Hepatocyte (in vitro differentiated cells): ENCODE measurements around the gene RIOX2. TPM values are rescaled to one million over a fixed set of nuclear protein-coding genes. Genes with fewer than 3 reads are reported as not detected.

ENCODE experiments used
- DNase-seq: peaks from one replicate; pipeline ENCODE4 v3.0.0-alpha.2; 2016; ENCODE audit warnings: low spot score
- H2AFZ ChIP-seq: fragments of 200-600 bp; sonication (generic); 2 replicates; pipeline ENCODE4 v1.6.0; 2016; ENCODE audit warnings: antibody characterized with exemption, mild to moderate bottlenecking
- H3K27ac ChIP-seq: fragments of 200-600 bp; sonication (generic); 2 replicates; pipeline ENCODE4 v1.5.1; 2016; ENCODE audit warnings: mild to moderate bottlenecking
- H3K27me3 ChIP-seq: fragments of 200-600 bp; sonication (generic); 2 replicates; pipeline ENCODE4 v1.6.1; 2016
- H3K36me3 ChIP-seq: fragments of 200-600 bp; sonication (generic); replicated peaks from 2 replicates; pipeline ENCODE4 v1.5.1; 2016; ENCODE audit warnings: low read depth; ENCODE audit not compliant: insufficient read depth
- H3K4me1 ChIP-seq: fragments of 200-600 bp; sonication (generic); 2 replicates; pipeline ENCODE4 v1.5.1; 2016; ENCODE audit warnings: mild to moderate bottlenecking, moderate library complexity; ENCODE audit not compliant: insufficient read depth
- H3K4me2 ChIP-seq: fragments of 200-600 bp; sonication (generic); 2 replicates; pipeline ENCODE4 v1.6.0; 2016
- H3K4me3 ChIP-seq: fragments of 200-600 bp; sonication (generic); 2 replicates; pipeline ENCODE4 v1.5.1; 2016; ENCODE audit warnings: mild to moderate bottlenecking
- H3K79me2 ChIP-seq: fragments of 200-600 bp; sonication (generic); 2 replicates; pipeline ENCODE4 v1.6.0; 2017; ENCODE audit warnings: mild to moderate bottlenecking
- H3K9me2 ChIP-seq: fragments of 200-600 bp; sonication (generic); replicated peaks from 2 replicates; pipeline ENCODE4 v1.6.0; 2017; ENCODE audit warnings: mild to moderate bottlenecking; ENCODE audit not compliant: insufficient read depth
- H3K9me3 ChIP-seq: fragments of 200-600 bp; sonication (generic); 2 replicates; pipeline ENCODE4 v1.5.1; 2016; ENCODE audit warnings: low read depth, mild to moderate bottlenecking
- H4K20me1 ChIP-seq: fragments of 200-600 bp; sonication (generic); 2 replicates; pipeline ENCODE4 v1.6.0; 2016; ENCODE audit warnings: mild to moderate bottlenecking; ENCODE audit not compliant: insufficient read depth, poor library complexity, severe bottlenecking
- CTCF ChIP-seq: fragments of 200-600 bp; sonication (generic); IDR thresholded peaks from 2 replicates; pipeline ENCODE4 v1.5.1; 2016; ENCODE audit warnings: antibody characterized with exemption, mild to moderate bottlenecking; ENCODE audit not compliant: poor library complexity
- EZH2 ChIP-seq: fragments of 200-600 bp; sonication (generic); IDR thresholded peaks from 2 replicates; pipeline ENCODE4 v1.6.1; 2016; ENCODE audit warnings: antibody characterized with exemption, mild to moderate bottlenecking, borderline replicate concordance
- EZH2phosphoT487 ChIP-seq: fragments of 200-600 bp; sonication (generic); IDR thresholded peaks from one replicate; pipeline ENCODE4 v1.6.1; 2018; ENCODE audit warnings: antibody characterized with exemption, mild to moderate bottlenecking, low read depth, moderate library complexity; ENCODE audit not compliant: unreplicated experiment, severe bottlenecking
- WGBS: methylation state at CpG from one replicate; pipeline ENCODE4 v1.1.6; 2016; ENCODE audit warnings: low lambda C conversion rate; ENCODE audit errors: missing lambda C conversion rate; 5-methylcytosine and 5-hydroxymethylcytosine counted together
- polyA plus RNA-seq: library from polyadenylated mRNA; unstranded; fragments of >200 nt; fragmentation: Nextera tagmentation; extraction: Ambion mirVana; gene quantifications from 2 replicates; pipeline ENCODE4 v1.2.1, GENCODE V29; 2016
- total RNA-seq: library from RNA; depleted of rRNA; stranded (reverse); fragments of >200 nt; gene quantifications from 2 replicates; pipeline ENCODE4 v1.2.3, GENCODE V29; 2014

RIOX2 gene
- total and polyA plus RNA-seq, 2 experiments from 2014 or later = 15.5 to 26.2 TPM

- TF ChIP-seq CTCF (no peak), EZH2 (no peak), EZH2phosphoT487 (no peak)
- H3K36me3 ChIP-seq = no peaks in the 10 kb centered on the region
- no peaks in the 10 kb centered on the region for H3K9me2 ChIP-seq
- no peak overlapping the region for H3K4me3 ChIP-seq
- WGBS = 90% methylated on average over 3 of the region's 3 CpGs
- no peak overlapping the region for H2AFZ ChIP-seq
- H3K27ac ChIP-seq = no peak overlapping the region
- H3K9me3 ChIP-seq = no peaks in the 10 kb centered on the region
- no peak for DNase-seq
- no peaks in the 10 kb centered on the region for H4K20me1 ChIP-seq
- H3K27me3 ChIP-seq = no peaks in the 10 kb centered on the region
- no peak overlapping the region for H3K4me2 ChIP-seq
- no peaks in the 10 kb centered on the region for H3K4me1 ChIP-seq
- no peaks in the 10 kb centered on the region for H3K79me2 ChIP-seq
Observed at GRCh38 chr3:97895216-97895615, 77.0 kb downstream of the RIOX2 start.

- WGBS = 89% methylated on average over 1 of the region's 1 CpG
- no peaks in the 10 kb centered on the region for H3K36me3 ChIP-seq
Observed at GRCh38 chr3:97892852-97893251, 79.4 kb downstream of the RIOX2 start.

More at GRCh38 chr3:97892852-97893251, 79.4 kb downstream of the RIOX2 start:
- no peak for TF ChIP-seq EZH2
- no peak for TF ChIP-seq CTCF
- no peak for TF ChIP-seq EZH2phosphoT487
- H3K4me1 ChIP-seq = no peaks in the 10 kb centered on the region
- no peaks in the 10 kb centered on the region for H3K9me2 ChIP-seq
- H3K79me2 ChIP-seq = no peaks in the 10 kb centered on the region
- no peak overlapping the region for H3K27ac ChIP-seq
- no peak overlapping the region for H3K4me2 ChIP-seq
- H3K4me3 ChIP-seq = no peak overlapping the region
- DNase-seq = no peak
- H4K20me1 ChIP-seq = no peaks in the 10 kb centered on the region
- no peaks in the 10 kb centered on the region for H3K27me3 ChIP-seq
- no peaks in the 10 kb centered on the region for H3K9me3 ChIP-seq
- no peak overlapping the region for H2AFZ ChIP-seq

Other genes starting within 250 kb of the RIOX2 start
- gene ARL6, start 207.7 kb downstream of the RIOX2 start, total RNA-seq = 8.1 and 8.5 TPM in 2 replicates
- gene ARL6, start 207.7 kb downstream of the RIOX2 start, polyA plus RNA-seq = 3.0 and 4.0 TPM in 2 replicates
- gene CRYBG3, start 150.4 kb downstream of the RIOX2 start, total RNA-seq = 11.5 and 13.2 TPM in 2 replicates
- gene CRYBG3, start 150.4 kb downstream of the RIOX2 start, polyA plus RNA-seq = 1.6 and 1.7 TPM in 2 replicates
- gene GABRR3, start 62.9 kb upstream of the RIOX2 start, total RNA-seq = not detected in 2 replicates
- gene GABRR3, start 62.9 kb upstream of the RIOX2 start, polyA plus RNA-seq = not detected in 2 replicates
- not detected in 2 replicates for gene OR5AC2, start 114.7 kb upstream of the RIOX2 start, total RNA-seq
- not detected in 2 replicates for gene OR5AC2, start 114.7 kb upstream of the RIOX2 start, polyA plus RNA-seq
- gene OR5H1, start 158.3 kb upstream of the RIOX2 start, total RNA-seq = not detected in 2 replicates
- not detected in 2 replicates for gene OR5H1, start 158.3 kb upstream of the RIOX2 start, polyA plus RNA-seq
- not detected in 2 replicates for gene OR5H14, start 175.0 kb upstream of the RIOX2 start, total RNA-seq
- not detected in 2 replicates for gene OR5H14, start 175.0 kb upstream of the RIOX2 start, polyA plus RNA-seq
- not detected in 2 replicates for gene OR5H15, start 194.3 kb upstream of the RIOX2 start, total RNA-seq
- gene OR5H15, start 194.3 kb upstream of the RIOX2 start, polyA plus RNA-seq = not detected in 2 replicates